BE2C (cell line): ENCODE results near the gene SYCP3.

Experiments used
- DNase-seq: peaks from one replicate; pipeline ENCODE4 v3.0.0-alpha.2; 2020
- H3K27me3 ChIP-seq: fragments of 250-450 bp; sonication (Bioruptor Pico); 2 replicates; pipeline ENCODE4 v1.5.1; 2020; ENCODE audit warnings: mild to moderate bottlenecking
- H3K36me3 ChIP-seq: fragments of 250-450 bp; sonication (Bioruptor Pico); 2 replicates; pipeline ENCODE4 v1.5.1; 2020; ENCODE audit warnings: mild to moderate bottlenecking
- H3K4me1 ChIP-seq: fragments of 250-450 bp; sonication (Bioruptor Pico); 2 replicates; pipeline ENCODE4 v1.5.1; 2020
- H3K4me3 ChIP-seq: 2 replicates; pipeline ENCODE4 v1.5.1; 2011; ENCODE audit warnings: low read depth, low read length
- H3K9me3 ChIP-seq: fragments of 250-450 bp; sonication (Bioruptor Pico); 2 replicates; pipeline ENCODE4 v1.5.1; 2020
- CTCF ChIP-seq: IDR thresholded peaks from 2 replicates; pipeline ENCODE4 v1.5.1; 2012; ENCODE audit warnings: mild to moderate bottlenecking, low read depth, low read length

The SYCP3 gene

DNA sequence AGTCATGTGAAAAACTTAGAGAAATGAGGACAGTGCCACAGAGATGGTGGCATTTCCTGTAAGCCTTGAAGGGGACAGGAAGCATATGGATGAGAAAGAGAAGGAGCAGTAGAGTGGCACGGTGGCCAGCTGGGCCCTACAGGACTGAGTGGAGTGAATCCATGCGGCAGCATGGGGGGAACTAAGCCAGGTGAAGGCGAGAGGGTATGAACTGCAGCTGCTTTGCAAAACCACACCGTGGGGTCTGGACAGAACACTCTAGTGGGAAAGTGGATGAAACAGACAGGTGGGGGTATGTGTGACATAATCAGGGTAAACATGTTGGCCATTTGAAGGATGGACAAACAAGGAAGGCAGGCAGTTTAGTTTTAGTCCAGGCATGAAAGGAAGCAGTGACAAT lies 10.4 kb upstream of the SYCP3 start:
- no peaks in the 10 kb centered on the region for H3K9me3 ChIP-seq
- no peaks in the 10 kb centered on the region for H3K4me1 ChIP-seq
- no peaks in the 10 kb centered on the region for H3K36me3 ChIP-seq
- H3K27me3 ChIP-seq, result no peaks in the 10 kb centered on the region
- no peak for TF ChIP-seq CTCF
- no peak for DNase-seq
- no peak overlapping the region for H3K4me3 ChIP-seq

- Histone ChIP-seq H3K4me3 (no peak overlapping the region), H3K27me3 (no peaks in the 10 kb centered on the region), H3K4me1 (no peaks in the 10 kb centered on the region), H3K36me3 (no peaks in the 10 kb centered on the region), H3K9me3 (no peaks in the 10 kb centered on the region)
- DNase-seq, result no peak
- no peak for TF ChIP-seq CTCF
Observed at GRCh38 chr12:101748907-101749306, 9.6 kb upstream of the SYCP3 start.

GRCh38 chr12:101747697-101748096 lies 8.4 kb upstream of the SYCP3 start:
- H3K4me1 ChIP-seq, result no peaks in the 10 kb centered on the region

DNA sequence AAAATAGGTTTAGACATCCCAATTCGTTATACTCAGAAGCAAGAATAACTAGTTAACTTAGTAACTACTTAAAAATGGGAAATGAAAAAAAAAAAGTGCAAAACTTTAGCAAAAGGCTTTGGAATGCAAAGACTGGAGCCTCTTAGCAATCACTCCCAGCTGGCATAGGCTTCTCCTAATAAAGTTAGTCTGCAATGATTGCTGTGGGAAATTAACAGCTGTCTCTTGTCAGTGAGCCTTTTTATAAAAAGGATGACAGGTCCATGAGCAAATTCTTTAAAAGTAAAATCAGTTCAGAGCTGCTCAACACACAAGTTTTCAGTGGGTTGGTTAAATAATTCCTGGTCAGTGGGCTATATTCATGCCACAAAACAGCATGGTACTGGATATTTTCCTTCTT lies 7.4 kb upstream of the SYCP3 start:
- Histone ChIP-seq H3K9me3 (no peaks in the 10 kb centered on the region), H3K4me3 (no peak overlapping the region), H3K4me1 (no peaks in the 10 kb centered on the region), H3K36me3 (no peaks in the 10 kb centered on the region), H3K27me3 (no peaks in the 10 kb centered on the region)
- no peak for TF ChIP-seq CTCF
- DNase-seq, result no peak

More at GRCh38 chr12:101747697-101748096, 8.4 kb upstream of the SYCP3 start:
- Histone ChIP-seq H3K36me3 (no peaks in the 10 kb centered on the region), H3K4me3 (no peak overlapping the region), H3K9me3 (no peaks in the 10 kb centered on the region), H3K27me3 (no peaks in the 10 kb centered on the region)
- no peak for TF ChIP-seq CTCF
- DNase-seq, result no peak

DNA sequence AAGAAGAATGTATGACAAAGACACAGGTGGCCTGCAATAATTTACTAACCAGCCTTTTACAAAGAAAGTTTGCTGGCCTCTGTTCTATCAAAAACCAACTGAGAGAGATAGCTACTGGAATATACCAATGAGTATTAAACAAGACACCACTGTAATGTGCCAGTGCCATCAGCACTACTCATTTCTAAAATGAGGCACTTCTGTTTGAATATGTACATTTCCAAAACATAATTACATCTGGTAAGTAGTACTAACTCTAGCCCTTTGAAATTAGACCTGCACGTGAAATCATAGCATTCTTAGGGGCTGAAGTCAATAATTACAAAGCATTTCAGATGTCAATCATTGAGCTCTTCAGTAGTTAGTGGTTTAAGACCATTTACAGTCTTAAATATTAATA lies 6.9 kb upstream of the SYCP3 start:
- no peaks in the 10 kb centered on the region for H3K27me3 ChIP-seq
- no peaks in the 10 kb centered on the region for H3K9me3 ChIP-seq
- H3K4me1 ChIP-seq, result no peaks in the 10 kb centered on the region
- H3K36me3 ChIP-seq, result no peaks in the 10 kb centered on the region
- H3K4me3 ChIP-seq, result no peak overlapping the region
- no peak for TF ChIP-seq CTCF
- no peak for DNase-seq

DNA sequence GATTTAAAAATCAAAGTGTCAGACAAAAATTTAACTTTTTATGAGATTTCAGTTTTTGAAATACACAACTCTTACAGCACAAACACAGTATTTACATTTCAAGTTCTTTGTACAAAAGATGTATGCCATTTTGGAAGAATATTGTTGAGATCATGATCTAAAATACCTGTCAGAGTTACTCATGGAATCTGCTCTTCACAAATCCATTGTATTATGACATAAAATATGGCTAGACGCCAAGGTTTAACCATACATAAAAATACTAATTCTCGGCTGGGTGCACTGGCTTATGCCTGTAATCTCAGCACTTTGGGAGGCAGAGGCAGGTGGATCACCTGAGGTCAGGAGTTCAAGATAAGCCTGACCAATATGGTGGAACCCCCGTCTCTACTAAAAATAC lies 6.2 kb upstream of the SYCP3 start:
- no peaks in the 10 kb centered on the region for H3K27me3 ChIP-seq
- no peak for DNase-seq
- H3K4me3 ChIP-seq, result no peak overlapping the region
- no peaks in the 10 kb centered on the region for H3K36me3 ChIP-seq
- no peaks in the 10 kb centered on the region for H3K9me3 ChIP-seq
- TF ChIP-seq CTCF, result no peak
- no peaks in the 10 kb centered on the region for H3K4me1 ChIP-seq
